ENCODE data around the gene TAP2.
"Not testable (repeated sequence)": the region's sequence is repeated elsewhere in the genome, so short reads cannot be mapped to it uniquely, and the experiment has no call there.

TAP2 gene

GRCh38 chr6:32838114-32838958, at the start of gene TAP2:
Gene TAP2, minus strand, starts transcription at chr6:32838739. Its CDS starts 506 bp downstream, at chr6:32838233.
- in situ Hi-C loops (cut with MboI; ENCODE audit: low pct_unique_long_range_greater_than_20kb, low sequenced_read_pairs, unreplicated experiment): no loop called here
- TF ChIP-seq CTCF (IDR thresholded peaks at IDR 0.05; ENCODE audit: extremely low read depth, insufficient read depth, missing control alignments): peak; percentile 95
- DNase-seq (ENCODE audit: low spot score): peak; percentile 93

- in situ Hi-C loops (cut with MboI; ENCODE audit: low pct_unique_long_range_greater_than_20kb, low sequenced_read_pairs, unreplicated experiment): loop anchor here (10.0 kb wide), 1 partner anchor 87 kb away; no protein-coding TSS in a partner anchor
- TF ChIP-seq CTCF (IDR thresholded peaks at IDR 0.05; ENCODE audit: extremely low read depth, insufficient read depth, missing control alignments): no peak
- no peak for DNase-seq (ENCODE audit: low spot score)
Observed at GRCh38 chr6:32887616-32888015, 49.1 kb upstream of the TAP2 start.

GRCh38 chr6:32886681-32887383, 48.3 kb upstream of the TAP2 start:
- no peak for DNase-seq (ENCODE audit: low spot score)
- TF ChIP-seq CTCF (IDR thresholded peaks at IDR 0.05; ENCODE audit: extremely low read depth, insufficient read depth, missing control alignments): no peak
- in situ Hi-C loops (cut with MboI; ENCODE audit: low pct_unique_long_range_greater_than_20kb, low sequenced_read_pairs, unreplicated experiment): loop anchor here (10.0 kb wide), 1 partner anchor 88 kb away; no protein-coding TSS in a partner anchor

GRCh38 chr6:32885698-32886286, 47.3 kb upstream of the TAP2 start:
- in situ Hi-C loops (cut with MboI; ENCODE audit: low pct_unique_long_range_greater_than_20kb, low sequenced_read_pairs, unreplicated experiment): loop anchor here (10.0 kb wide), 1 partner anchor 89 kb away; no protein-coding TSS in a partner anchor
- peak; percentile 44 for TF ChIP-seq CTCF (IDR thresholded peaks at IDR 0.05; ENCODE audit: extremely low read depth, insufficient read depth, missing control alignments)
- peak; percentile 66 for DNase-seq (ENCODE audit: low spot score)

- no peak for DNase-seq (ENCODE audit: low spot score)
- no peak for TF ChIP-seq CTCF (IDR thresholded peaks at IDR 0.05; ENCODE audit: extremely low read depth, insufficient read depth, missing control alignments)
- in situ Hi-C loops (cut with MboI; ENCODE audit: low pct_unique_long_range_greater_than_20kb, low sequenced_read_pairs, unreplicated experiment): loop anchor here (10.0 kb wide), 1 partner anchor 91 kb away; no protein-coding TSS in a partner anchor
Observed at GRCh38 chr6:32883789-32884188, 45.2 kb upstream of the TAP2 start.

GRCh38 chr6:32882879-32883250, 44.3 kb upstream of the TAP2 start:
- no peak for TF ChIP-seq CTCF (IDR thresholded peaks at IDR 0.05; ENCODE audit: extremely low read depth, insufficient read depth, missing control alignments)
- in situ Hi-C loops (cut with MboI; ENCODE audit: low pct_unique_long_range_greater_than_20kb, low sequenced_read_pairs, unreplicated experiment): loop anchor here (10.0 kb wide), 1 partner anchor 92 kb away; no protein-coding TSS in a partner anchor
- DNase-seq (ENCODE audit: low spot score): no peak

- in situ Hi-C loops (cut with MboI; ENCODE audit: low pct_unique_long_range_greater_than_20kb, low sequenced_read_pairs, unreplicated experiment): loop anchor here (10.0 kb wide), 1 partner anchor 94 kb away; no protein-coding TSS in a partner anchor
- DNase-seq (ENCODE audit: low spot score): not testable (repeated sequence)
Observed at GRCh38 chr6:32880962-32881361, 42.4 kb upstream of the TAP2 start.

All from GM13977 (cell line).